ENCODE measurements around the gene STK33.

Gene STK33

DNA sequence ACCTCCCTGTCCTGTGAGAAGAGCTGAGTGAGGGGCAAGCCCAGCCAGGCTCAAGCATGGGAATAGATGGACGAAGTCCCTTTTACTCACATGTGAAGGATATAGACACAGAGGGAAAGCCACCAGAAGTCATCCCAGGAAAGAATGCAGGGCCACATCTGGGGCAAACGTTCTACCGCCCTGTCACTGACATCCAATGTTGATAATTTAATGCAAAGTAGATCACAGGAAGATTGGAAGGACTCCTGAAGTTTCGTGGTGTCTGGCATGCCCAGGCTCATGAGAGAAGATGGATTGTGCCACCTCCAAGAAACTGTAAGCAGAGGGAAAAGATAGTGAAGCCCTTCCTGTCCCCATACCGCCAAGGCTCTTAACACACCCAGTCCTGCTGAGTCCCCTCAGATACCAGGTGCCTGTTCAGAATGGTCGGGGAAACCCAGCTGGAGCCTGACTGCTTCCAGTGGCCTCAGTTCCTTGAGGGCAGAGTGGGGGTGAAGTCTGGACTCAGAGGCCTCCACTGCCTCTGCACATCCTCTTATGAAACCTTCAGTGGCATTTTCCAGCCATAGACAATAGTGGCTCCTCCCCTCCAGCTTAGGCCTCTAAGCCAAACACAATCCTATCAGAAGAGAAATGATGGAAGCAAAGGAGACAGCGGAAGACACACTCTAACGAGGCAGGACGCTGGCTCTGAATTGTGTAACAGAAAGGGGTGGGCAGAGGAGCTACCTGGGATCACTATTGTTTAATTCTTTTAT is 7.5 kb upstream of the STK33 start:
- no peak for DNase-seq

DNA sequence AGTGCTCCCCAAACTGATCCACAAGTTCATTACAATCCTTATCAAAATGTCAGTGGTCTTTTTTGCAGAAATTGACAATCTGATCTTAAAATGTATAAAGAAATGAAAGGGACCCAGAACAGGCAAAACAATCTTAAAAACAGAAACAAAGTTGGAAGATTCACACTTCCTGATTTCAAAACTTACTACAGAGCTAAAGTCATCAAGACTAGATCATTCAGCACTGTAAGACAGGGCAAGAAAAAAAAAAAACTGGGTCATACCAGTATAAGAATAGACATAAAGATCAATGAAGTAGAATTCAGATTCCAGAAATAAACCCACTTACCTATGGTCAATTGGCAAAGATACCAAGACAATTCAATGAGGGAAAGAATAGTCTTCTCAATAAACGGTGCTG is 4.5 kb upstream of the STK33 start:
- no peak for DNase-seq

DNA sequence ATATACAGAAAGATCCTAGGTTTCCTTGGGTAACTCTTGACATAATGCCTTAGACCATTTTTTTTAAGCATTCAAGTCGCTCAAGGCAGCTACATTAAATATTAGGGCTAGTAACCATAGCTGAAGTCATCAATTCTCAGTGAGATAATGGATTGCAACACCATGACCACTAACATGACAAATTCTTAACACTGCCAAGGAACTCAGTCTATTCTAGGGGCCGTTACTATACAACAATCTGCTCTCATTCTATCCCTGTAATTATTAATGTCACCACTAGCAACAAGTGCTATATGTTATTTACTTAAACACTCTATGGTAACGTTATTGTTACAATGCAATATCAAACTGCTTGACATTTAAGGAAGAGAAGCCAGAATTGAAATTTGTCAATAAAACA is 3.2 kb upstream of the STK33 start:
- DNase-seq = peak; percentile 18

DNA sequence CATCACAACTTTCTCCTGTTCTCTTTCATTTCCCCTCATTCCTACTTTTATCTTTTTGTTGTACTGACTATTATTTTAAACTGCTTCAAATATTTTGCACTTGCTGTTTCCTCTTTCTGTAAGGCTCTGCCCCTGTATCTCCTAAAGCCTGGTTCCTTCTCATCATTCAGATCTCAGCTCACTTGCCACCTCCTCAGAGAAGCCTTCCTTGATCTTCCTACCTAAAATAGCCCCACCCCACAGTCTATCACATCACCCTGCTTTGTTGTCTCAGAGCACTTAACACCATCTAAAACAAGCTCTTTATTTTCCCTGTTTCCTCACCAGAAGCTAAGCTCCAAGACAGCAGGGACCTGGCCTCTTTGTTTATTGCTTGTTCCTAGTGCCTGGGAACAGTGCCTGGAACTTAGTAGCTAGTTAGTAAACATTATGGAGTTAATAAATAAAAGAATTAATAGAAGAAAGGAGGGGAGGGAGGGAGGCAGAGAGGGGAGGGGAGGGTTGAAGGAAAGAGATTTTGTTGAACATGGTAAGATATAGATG is 2.5 kb upstream of the STK33 start:
- no peak for DNase-seq

DNA sequence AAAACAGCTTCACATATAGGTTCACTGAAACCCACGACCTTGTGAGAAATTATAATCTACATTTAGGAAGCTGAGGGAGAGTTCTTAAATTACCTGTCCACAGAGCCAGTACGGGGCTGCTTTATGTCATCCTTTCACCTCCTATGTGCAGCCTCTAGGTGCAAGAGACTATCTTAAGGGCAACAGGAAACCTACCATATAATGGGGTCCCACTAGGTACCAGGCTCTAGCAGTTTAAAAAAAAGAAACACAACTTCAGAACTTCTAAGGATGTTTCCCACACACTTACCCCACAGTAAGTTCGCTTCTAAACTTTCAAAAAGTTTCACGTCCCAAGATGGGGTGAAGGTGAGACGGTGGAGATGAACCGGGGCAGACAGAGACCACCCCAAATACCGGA is 573 bp downstream of the STK33 start:
- DNase-seq = no peak

DNA sequence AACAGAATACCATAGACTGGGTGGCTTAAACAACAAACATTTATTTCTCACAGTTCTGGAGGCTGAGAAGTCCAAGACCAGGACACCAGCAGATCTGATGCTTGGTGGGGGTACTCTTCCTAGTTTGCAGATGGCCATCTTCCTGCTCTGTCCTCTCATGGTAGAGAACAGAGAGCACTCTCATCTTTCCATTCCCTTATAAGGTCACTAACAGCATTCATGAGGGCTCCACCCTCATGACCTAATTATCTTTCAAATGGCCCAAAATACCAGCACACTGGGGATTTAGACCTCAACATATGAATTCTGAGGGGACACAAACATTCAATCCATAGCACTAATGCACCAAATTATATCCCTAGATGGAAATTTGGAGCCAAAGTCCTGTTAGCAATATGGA is 6.1 kb downstream of the STK33 start:
- DNase-seq = no peak

DNA sequence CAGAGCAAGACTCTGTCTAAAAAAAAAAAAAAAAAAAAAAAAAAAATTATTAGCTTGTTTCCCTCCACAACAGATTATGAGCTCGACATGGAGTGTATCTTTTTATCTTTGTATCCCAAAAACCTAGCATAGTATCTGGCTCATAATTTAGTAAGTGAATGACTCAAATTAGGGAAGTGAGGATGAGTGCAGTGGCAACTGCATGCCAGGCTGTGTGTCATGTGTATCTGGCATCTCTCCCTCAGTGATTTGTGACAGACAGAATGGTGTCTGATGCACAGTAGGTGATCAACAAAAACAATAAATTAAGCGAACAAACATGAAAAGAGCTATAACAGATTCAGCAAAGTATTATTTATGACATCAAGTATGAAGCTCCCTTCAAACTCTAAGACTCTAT is 7.2 kb downstream of the STK33 start:
- no peak for DNase-seq

DNA sequence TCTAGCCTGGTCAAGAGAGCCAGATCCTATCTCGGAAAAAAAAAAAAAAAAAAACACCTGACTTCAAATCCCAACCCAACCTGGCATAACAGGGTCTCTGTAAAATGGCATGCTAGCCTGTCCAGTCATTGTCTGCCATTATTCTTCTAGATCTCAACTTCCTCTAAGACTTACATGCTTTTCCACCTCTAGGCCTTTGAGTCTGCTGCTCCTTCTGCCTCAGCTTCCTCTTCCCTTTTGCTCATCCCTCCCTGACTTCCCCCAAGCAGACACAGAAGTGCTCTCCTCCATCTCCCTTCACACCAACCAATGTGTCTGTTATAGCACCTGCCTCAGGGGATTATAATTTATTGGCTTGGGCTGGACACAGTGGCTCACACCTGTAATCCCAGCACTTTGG is 7.8 kb downstream of the STK33 start:
- no peak for DNase-seq

DNA sequence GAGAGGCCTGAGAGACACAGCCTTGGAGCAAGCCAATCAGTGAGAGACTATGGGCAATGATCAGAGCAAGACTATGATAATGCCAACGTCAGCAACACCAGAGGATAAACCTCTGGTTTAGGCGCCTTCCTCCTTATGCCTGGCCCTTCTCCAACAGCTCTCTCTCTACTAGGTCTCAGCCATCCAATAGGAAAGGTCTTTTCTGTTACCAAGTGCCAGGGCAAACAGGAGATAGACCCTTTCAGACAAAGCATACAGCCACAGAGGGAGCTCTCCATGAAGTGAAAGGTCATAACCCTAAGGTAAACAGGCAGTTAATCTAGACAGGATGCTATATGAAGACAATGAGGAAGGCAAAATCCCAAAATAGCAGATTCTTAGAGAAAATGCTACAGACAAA is 9.5 kb downstream of the STK33 start:
- peak; percentile 21 for DNase-seq

DNA sequence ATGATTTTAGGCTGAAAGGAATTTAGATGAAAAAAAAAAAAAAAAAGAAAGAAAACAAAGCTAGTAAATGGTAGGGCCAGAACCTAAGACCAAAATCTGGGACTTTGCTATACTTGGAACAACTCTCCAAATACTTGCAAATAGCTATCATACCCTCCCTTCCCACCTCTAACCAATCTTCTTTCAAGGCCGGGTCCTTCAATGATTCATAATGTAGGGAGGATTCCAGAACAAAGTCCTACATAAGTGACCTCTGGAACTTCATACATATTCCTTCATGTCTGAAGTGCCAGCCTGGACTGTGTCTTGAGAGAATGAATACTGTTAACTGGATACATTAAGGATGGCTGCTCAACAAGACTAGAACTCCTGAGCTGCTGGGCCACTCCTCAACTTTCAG is 9.9 kb downstream of the STK33 start:
- no peak for DNase-seq

DNA sequence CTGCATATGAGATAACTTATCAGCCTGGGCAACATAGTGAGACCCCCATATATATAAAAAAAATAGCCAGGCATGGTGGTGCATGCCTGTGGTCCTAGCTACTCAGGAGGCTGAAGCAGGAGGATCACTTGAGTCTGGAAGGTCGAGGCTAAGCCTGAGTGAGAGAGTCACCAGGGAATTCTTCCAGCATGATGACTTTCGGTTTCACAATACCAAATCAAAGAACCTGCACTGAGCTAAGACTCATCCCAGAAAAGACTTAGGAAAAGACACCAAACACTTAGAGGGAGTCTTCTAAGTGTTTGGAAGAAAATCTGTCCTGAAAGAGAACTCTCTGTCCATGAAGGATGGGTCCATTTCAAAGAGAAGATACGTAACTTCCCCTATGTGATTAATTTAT is 12.7 kb downstream of the STK33 start:
- DNase-seq = no peak

DNA sequence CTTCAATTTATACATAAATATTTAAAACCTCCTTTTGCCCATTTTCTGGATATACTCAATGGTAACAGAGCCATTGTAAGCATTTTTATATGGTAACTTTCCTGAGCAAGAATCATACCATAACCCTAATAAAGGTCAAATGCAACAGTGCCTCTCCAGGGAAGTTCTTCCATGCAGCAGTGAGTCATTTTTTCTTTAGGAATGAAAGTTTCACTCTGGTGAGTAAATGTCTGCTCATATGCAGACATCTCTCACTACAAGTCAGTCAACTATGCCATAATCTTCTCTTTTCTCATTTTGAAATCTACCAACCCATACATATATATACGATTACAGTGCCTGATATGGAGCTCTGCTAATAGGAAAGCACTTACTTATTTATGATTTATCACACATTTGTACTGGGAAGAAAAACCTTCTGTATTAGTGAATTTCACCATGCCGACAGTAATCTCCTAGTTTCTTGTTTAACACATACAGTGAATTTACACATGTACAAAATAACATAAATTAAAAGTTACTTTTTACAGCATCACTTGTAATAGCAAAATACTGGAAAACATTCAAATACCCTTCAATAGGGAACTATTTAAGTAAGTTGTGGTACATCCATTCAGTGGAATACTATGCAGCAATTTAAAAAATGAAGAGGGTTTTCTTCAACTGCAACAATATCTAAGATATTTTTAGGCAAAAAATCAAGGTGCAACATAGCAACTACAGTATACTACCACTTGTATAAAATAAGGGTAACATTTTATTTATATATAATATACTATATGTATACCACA is 16.0 kb downstream of the STK33 start:
- DNase-seq = no peak

DNA sequence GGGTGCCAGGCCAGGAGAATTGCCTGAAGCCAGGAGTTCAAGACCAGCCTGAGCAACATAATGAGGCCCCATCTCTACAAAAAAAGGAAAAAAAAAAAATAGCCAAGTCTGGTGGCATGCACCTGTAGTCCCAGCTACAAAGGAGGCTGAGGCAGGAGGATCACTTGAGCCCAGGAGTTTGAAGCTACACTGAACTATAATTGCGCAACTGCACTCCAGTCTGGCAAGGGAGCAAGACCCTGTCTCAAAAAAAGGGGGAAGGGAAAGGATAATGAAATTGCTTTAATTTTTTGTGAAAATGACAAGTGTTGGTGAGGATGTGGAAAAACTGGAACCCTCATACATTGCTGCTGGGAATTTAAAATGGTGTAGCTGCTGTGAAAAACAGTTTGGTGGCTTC is 19.2 kb downstream of the STK33 start:
- DNase-seq = no peak

DNA sequence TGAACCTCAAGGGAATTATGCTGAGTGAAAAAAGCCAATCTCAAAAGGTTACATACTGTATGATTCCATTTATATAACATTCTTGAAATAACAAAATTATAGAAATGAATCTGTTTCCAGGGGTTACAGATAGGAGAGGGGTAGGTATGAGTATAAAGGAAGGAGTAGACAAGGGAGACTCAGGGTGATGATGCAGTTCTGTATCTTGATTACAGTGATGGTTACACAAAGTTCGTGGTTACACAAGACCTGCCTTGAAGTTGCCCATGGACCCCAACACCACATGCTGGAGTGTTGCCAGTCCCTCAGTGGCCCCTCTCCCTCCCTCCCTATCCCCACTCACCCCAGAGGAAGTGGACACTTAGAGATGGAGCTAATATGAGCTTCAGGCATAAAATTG is 20.3 kb downstream of the STK33 start:
- DNase-seq = no peak

DNA sequence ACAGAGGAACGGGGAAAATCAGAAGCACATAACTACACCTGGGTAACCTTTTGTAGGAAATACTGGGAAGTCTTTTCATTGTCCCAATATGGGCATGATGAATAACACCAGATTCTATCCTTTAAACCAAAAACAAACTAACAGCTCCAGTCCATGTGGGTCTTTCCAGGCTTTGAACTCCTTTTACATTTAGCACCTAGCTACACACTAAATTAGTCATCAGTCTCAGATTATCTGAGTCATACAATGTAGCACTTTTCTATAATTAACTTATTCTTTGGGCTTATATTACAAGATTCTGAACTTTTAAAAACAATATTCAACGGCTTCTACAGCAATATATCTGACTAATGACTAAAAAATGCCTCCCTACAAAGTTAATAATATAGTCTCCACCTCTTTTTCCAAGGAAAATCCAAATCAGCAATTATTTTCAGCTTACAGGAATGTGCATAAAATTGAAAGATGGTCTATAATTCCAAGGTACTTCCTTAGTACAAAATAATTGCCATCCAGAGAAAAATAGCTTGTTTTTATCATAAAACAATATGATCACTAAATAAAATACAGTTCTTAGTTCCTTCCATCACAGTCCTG is 26.3 kb downstream of the STK33 start:
- DNase-seq = no peak

DNA sequence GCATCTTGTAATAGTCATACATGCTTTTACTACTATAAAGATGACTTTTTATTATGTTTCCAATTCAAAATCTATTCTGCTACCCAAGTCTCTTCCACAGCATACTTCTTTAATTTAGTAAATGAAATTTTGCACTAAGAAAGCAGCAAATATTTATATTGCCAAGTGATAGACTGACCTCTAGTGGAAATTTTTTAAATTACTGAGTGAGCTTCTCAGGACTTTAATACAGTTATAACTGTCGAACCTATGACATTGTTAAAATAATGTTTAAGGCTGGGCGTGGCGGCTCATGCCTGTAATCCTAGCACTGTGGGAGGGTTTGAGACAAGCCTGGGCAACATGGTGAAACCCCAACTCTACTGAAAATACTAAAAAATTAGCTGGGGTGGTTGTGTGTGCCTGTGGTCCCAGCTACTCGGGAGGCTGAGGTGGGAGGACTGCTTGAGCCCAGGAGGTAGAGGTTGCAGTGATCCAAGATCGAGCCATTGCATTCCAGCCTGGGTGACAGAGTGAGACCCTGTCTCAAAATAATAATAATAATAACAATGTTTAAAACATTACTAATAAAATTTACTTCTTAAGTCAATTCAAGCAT is 27.3 kb downstream of the STK33 start:
- peak; percentile 67 for DNase-seq

DNA sequence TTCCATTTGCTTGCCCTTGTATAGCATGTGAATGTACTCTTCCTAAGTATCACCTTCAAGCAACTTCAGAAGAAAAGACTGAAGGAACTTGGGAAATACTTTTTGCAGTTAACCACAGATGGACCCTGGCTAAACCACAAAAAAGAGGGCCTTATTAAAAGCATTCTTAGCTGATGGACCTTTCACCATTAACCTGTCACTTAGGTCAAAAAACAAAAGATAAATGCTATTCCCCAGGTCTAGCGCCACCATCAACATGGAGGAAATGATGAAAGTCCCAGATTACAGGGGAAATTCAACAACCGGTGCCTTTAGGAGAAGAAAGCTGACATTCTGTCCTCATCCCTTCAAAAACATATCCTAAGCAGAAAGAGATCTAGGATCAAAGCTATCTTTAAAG is 29.5 kb downstream of the STK33 start:
- DNase-seq = no peak

DNA sequence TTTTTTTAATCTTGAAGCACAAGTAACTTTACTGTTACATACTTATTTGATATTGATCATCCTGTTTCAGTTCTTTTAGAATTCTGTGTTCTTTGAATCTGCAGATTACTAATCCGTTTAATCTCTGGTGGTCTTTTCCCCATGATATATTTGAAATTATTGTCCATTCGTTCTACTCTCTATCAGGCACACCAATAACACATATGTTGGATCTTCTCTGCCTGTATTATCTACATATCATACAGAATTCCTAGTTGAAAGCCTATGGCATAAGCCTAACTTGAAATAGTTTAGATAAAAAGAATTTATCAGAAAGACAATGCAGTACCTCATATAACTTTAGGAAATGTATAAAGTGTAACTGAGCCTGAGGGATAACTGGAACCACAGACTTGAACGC is 32.6 kb downstream of the STK33 start:
- DNase-seq = no peak

DNA sequence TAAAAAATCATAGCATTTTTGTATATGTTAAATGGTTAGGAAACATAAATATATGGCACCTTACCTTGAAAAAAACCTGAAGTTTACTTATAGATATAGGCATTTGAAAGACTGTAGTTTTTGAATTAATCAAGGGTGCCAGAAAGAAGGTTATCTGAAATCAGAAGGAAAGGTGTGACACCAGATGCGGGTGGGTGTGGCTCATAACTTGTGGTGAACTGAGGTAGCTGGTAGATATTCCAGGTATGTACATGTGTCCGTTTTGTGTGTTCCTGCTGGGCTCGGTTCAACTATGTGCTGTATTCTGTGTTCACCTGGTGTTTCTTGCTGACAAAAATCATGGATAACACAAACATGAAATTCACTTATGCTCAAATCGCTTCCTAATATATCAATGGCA is 35.6 kb downstream of the STK33 start:
- no peak for DNase-seq

DNA sequence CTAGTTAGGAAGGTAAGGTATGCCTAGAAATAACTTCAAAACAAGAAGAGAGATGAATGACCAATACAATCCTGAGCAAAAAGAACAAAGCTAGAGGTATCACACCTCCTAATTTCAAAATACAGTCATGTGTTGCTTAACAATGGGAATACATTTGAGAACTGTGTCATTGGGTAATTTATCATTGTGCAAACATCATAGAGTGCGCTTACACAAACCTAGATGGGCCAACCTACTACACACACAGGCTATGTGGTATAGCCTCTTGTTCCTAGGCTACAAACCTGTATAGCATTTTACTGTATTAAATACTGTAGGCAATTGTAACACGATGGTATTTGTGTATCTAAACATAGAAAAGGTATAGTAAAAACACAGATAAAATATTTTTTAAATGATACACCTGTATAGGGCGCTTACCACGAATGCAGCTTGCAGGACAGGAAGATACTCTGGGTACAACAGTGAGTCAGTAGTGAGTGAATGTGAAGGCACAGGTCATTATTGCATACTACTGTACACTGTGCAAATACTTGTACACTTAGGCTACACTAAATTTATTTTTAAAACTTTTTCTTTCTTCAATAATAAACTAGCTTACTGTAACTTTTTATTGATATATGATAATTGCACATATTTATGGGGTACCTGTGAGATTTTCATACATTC is 48.2 kb downstream of the STK33 start:
- DNase-seq = no peak

DNA sequence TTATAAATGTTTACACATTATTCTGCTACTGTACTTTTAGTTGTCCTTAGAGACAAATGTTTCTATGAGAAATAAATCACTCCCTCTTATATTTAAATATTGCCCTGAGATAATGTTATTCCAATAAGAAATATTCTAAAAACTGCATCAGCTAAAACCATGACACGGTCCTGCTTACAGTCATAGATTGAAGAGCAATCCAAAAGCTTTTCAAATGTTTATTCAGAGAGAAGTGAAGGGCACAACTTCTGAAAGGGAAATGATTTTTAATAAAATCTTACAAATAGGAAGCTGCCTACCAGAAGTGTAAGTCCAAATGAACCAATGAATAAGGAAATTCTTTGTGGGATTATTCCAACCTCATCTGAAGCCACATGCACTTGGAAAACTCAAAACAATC is 49.2 kb downstream of the STK33 start:
- no peak for DNase-seq

DNA sequence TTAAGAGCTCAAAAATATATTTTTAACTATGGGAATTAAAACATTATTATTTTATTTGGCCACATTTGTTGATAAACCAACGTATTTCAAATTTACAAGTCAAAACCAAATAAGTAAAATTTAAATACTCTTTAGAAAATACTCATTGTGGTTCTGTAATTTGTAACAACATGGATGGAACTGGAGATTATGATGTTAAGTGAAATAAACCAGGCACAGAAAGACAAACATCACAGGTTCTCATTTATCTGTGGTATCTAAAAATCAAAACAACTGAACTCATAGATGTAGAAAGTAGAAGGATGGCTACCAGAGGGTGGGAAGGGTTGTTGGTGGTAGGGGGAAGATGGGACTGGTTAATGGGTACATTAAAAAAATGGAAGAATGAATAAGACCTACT is 50.8 kb downstream of the STK33 start:
- no peak for DNase-seq

DNA sequence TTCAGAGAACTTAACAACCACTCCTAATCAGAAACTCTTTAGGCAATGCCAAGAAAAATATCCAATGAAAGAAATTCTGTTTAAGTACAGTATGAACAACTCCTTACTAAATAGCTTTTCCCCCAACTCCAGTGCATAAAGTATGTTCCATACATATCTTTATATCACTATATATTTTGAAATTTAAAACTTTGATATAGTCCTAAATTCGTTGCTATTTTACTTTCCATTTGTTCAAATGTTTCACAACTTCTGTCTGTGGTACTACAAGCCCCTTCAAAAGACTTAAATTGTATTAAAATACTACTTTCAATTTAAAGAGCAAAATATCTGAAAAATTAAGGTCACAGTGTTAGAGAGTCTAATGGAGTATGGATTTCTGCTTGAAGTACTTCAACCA is 52.6 kb downstream of the STK33 start:
- DNase-seq = no peak
